COLO668 (cell line): Measurements from ENCODE around the gene TEX52.

Source experiments
- DNase-seq: peaks from one replicate; lab custom pipeline; 2025; ENCODE audit not compliant: unreplicated experiment; lab: John Stamatoyannopoulos, UW

TEX52 gene

GRCh38 chr12:2801044-2801783 lies 55.6 kb downstream of the TEX52 start:
- no peak for DNase-seq

GRCh38 chr12:2800046-2800570 lies 56.7 kb downstream of the TEX52 start:
- DNase-seq: no peak
